ENCODE measurements around the gene PRCP.

- TF ChIP-seq YY1 (IDR thresholded peaks at IDR 0.05; ENCODE audit: insufficient read depth, insufficient read length): no peak
- TF ChIP-seq SUZ12 (IDR thresholded peaks at IDR 0.05; ENCODE audit: extremely low read depth, insufficient read depth, insufficient read length): no peak
Observed at GRCh38 chr11:82909015-82909640, 8.9 kb upstream of the PRCP start.

Data from NT2/D1 (cell line).